ENCODE results near the gene CTU1. TPM values are rescaled to one million over a fixed set of nuclear protein-coding genes. Genes with fewer than 3 reads are reported as not detected.
A peak's percentile ranks its signal among the peaks of the same experiment; 100 is the strongest.

The CTU1 gene
- total RNA-seq, 2 donors from 2014 or later = 6.0 to 32.3 TPM

DNA sequence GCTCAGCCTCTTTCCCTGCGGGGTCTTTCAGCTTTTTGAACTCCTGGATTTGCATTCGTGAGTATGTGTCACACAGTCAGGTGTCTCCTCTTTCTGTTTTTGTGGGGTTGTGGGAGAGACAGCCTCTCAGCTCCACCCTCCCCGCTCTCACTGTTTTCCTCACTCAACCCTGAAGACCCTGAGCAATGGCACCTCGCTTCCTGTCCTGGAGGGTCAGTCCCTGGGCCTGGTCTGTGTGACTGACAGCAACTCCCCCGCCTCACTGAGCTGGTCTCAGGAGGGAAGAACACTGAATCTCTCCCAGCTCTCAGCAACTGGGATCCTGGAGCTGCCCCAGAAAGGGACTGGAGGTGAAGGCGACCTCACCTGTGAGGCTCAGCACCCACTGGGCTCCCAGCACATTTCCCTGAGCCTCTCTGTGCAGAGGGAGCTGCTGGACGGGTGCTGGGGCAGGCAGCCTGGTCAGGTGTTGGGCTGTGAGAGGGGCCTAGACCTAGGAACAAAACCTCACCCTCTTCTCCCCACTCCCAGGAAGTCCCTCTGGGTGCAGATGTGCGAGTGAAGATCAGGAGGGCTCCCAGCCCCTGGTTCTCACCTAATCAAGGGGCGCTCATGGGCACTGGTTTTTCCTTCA, 29.7 kb upstream of the CTU1 start:
- no peak for ATAC-seq

DNA sequence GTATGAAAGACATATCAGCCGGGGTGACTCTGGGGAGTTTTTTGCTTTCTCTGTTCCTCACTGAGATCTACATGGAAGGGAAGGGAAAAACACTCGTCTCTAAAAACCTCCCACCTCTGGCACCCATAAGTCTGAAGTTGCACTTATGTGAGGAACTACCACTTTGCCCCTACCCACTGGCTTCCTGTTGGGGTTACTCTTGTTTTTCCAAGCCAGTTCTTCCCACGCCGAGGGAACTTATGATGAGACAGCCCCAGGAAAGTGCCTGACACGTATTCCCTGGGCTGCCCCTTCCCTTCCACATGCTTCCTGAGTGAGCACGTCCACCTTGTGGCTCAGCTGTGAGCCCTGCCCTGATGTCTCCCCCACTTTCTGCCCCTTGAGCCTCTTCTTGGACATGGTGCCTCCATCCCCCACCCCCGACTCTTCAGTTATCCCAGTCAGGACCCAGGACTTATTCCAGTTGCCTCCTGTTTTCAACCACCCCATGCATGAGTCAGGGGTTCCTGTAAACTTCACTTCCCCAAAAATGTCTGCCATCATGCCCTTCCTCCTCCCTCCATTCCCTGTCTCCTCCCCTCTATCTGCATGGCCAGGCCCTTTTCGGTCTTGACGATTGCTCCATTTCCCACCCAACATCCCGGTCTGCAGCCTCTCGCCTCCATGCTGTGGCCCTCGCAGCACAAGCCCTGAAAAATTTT, 28.8 kb upstream of the CTU1 start:
- H3K4me1 ChIP-seq = peaks cover 5% of the 10 kb centered on the region
- intact Hi-C loops (cut with DNase I) = no loop called here
- DNase-seq (peak in 1 of 4 donors; percentile 60), ATAC-seq (no peak)
- H3K36me3 ChIP-seq (replicated peaks in 1 of 2; ENCODE audit: insufficient read depth in 1 of 2, low read depth in 2 of 2) = no peaks in the 10 kb centered on the region
- 52 to 64% methylated on average over 12 of the region's 12 CpGs for WGBS, 2 donors
- H3K27me3 ChIP-seq = no peaks in the 10 kb centered on the region
- H3K4me3 ChIP-seq = no peak overlapping the region
- no peaks in the 10 kb centered on the region for H3K9me3 ChIP-seq
- TF ChIP-seq POLR2A (IDR thresholded peaks at IDR 0.05) = peak in 1 of 3 donors; percentile 39
- TF ChIP-seq, protein P1, sequence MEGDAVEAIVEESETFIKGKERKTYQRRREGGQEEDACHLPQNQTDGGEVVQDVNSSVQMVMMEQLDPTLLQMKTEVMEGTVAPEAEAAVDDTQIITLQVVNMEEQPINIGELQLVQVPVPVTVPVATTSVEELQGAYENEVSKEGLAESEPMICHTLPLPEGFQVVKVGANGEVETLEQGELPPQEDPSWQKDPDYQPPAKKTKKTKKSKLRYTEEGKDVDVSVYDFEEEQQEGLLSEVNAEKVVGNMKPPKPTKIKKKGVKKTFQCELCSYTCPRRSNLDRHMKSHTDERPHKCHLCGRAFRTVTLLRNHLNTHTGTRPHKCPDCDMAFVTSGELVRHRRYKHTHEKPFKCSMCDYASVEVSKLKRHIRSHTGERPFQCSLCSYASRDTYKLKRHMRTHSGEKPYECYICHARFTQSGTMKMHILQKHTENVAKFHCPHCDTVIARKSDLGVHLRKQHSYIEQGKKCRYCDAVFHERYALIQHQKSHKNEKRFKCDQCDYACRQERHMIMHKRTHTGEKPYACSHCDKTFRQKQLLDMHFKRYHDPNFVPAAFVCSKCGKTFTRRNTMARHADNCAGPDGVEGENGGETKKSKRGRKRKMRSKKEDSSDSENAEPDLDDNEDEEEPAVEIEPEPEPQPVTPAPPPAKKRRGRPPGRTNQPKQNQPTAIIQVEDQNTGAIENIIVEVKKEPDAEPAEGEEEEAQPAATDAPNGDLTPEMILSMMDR (IDR thresholded peaks at IDR 0.05) = no peak
- H3K27ac ChIP-seq = peak overlapping the region in 2 of 4 donors; percentile 8 to 73

More for the DNA sequence above, 29.7 kb upstream of the CTU1 start:
- intact Hi-C loops (cut with DNase I) = no loop called here
- H3K4me1 ChIP-seq = no peaks in the 10 kb centered on the region
- no peaks in the 10 kb centered on the region for H3K27me3 ChIP-seq
- no peak overlapping the region for H3K4me3 ChIP-seq
- no peaks in the 10 kb centered on the region for H3K36me3 ChIP-seq (replicated peaks in 1 of 2; ENCODE audit: insufficient read depth in 1 of 2, low read depth in 2 of 2)
- 63% methylated on average over 8 to 9 of the region's 9 CpGs for WGBS, 2 donors
- H3K9me3 ChIP-seq = no peaks in the 10 kb centered on the region
- TF ChIP-seq, protein P1 (IDR thresholded peaks at IDR 0.05) = no peak
- TF ChIP-seq POLR2A (IDR thresholded peaks at IDR 0.05) = no peak
- DNase-seq = no peak
- H3K27ac ChIP-seq = peak overlapping the region in 2 of 4 donors; percentile 8 to 73

DNA sequence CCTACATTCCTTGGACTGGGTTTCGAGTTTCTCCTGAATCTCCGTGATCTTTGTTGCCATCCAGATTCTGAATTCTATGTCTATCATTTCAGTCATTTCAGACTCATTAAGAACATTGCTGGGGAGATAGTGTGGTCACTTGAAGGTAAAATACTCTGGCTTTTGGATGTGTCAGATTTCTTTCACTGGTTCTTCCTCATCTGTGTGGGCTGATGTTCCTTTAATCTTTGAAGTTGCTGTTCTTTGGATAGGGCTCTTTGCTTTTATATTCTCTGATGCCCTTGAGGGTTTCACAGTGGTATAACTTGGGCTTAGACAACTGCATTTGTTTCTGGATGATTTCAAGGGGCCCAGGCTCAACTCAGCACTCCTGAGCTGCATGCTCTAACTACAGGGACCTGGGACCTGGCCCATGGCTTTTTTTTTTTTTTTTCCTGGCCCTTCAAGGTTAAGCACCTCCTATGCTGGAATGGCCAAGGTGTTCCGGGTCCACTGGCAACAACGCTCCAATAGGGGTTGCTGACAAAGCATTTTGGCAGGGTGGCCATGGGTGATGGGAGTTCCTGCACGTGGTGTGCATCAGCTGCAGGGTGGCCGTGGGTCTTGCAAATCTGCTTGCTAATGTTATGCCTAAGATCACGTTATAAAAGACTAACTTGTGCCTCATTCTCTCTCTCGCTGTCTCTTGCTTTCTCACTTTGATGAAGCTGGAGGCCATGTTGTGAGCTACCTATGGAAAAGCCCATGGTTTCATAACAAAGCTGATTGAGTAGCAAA, 28.0 kb upstream of the CTU1 start:
- Histone ChIP-seq H3K9me3 (no peaks in the 10 kb centered on the region), H3K36me3 (replicated peaks in 1 of 2; ENCODE audit: insufficient read depth in 1 of 2, low read depth in 2 of 2) (no peaks in the 10 kb centered on the region), H3K27ac (peak overlapping the region in 1 of 4 donors; percentile 73), H3K27me3 (no peaks in the 10 kb centered on the region), H3K4me1 (peaks cover 8% of the 10 kb centered on the region), H3K4me3 (no peak overlapping the region)
- TF ChIP-seq, protein P1 (IDR thresholded peaks at IDR 0.05) = no peak
- TF ChIP-seq POLR2A (IDR thresholded peaks at IDR 0.05) = no peak
- 49 to 53% methylated on average over 8 of the region's 8 CpGs for WGBS, 2 donors
- no peak for ATAC-seq
- no peak for DNase-seq
- intact Hi-C loops (cut with DNase I) = no loop called here

DNA sequence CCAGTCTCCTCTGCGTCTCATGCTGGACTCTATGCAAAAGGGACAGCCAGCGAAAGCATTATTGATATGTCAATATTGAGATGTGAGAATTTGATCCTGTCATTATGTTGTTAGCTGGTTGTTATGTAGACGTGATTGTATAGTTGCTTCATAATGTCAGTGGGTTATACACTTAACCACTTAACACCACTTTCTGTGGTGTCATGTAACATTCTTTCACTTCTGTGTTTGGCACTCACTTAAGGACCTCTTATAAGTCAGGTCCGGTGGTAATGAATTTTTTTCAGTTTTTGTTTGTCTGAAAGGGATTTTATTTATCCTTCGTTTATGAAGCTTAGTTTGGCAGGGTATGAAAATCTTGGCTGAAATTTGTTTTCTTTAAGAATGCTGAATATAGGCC, 26.8 kb upstream of the CTU1 start:
- Histone ChIP-seq H3K36me3 (replicated peaks in 1 of 2; ENCODE audit: insufficient read depth in 1 of 2, low read depth in 2 of 2) (no peaks in the 10 kb centered on the region), H3K27me3 (no peaks in the 10 kb centered on the region), H3K4me1 (peaks cover 8% of the 10 kb centered on the region), H3K9me3 (no peaks in the 10 kb centered on the region), H3K27ac (no peak overlapping the region), H3K4me3 (no peak overlapping the region)
- 63 to 74% methylated on average over 5 of the region's 5 CpGs for WGBS, 2 donors
- ATAC-seq (no peak), DNase-seq (no peak)
- intact Hi-C loops (cut with DNase I) = no loop called here
- TF ChIP-seq, protein P1 (IDR thresholded peaks at IDR 0.05) = no peak
- TF ChIP-seq POLR2A (IDR thresholded peaks at IDR 0.05) = no peak

Data from body of pancreas (tissue), 4 donors.